WERI-Rb-1 (cell line): ENCODE measurements around the gene GP1BA.

ENCODE experiments used
- DNase-seq: peaks from one replicate; pipeline ENCODE4 v3.0.0-alpha.2; 2020
- H3K27ac ChIP-seq: fragments of 250-450 bp; sonication (Bioruptor Pico); 2 replicates; pipeline ENCODE4 v1.5.1; 2020; ENCODE audit warnings: mild to moderate bottlenecking, moderate library complexity
- H3K27me3 ChIP-seq: fragments of 250-450 bp; sonication (Bioruptor Pico); 2 replicates; pipeline ENCODE4 v1.5.1; 2021; ENCODE audit warnings: mild to moderate bottlenecking, low read depth, moderate library complexity; ENCODE audit not compliant: insufficient read depth, severe bottlenecking
- H3K36me3 ChIP-seq: fragments of 250-450 bp; sonication (Bioruptor Pico); 2 replicates; pipeline ENCODE4 v1.5.1; 2020; ENCODE audit warnings: mild to moderate bottlenecking, moderate library complexity
- H3K4me3 ChIP-seq: 2 replicates; pipeline ENCODE4 v1.5.1; 2011; ENCODE audit warnings: low read depth, mild to moderate bottlenecking, control low read depth, low read length
- H3K9me3 ChIP-seq: fragments of 250-450 bp; sonication (Bioruptor Pico); 2 replicates; pipeline ENCODE4 v1.5.1; 2021; ENCODE audit warnings: mild to moderate bottlenecking, moderate library complexity; ENCODE audit not compliant: severe bottlenecking
- CTCF ChIP-seq: IDR thresholded peaks from 2 replicates; pipeline ENCODE4 v1.5.1; 2011; ENCODE audit warnings: low read depth, mild to moderate bottlenecking, control low read depth, inconsistent platforms, low read length

The GP1BA gene

GRCh38 chr17:4938688-4939545 is 6.8 kb downstream of the GP1BA start:
- TF ChIP-seq CTCF = no peak

GRCh38 chr17:4939546-4939795 is 7.4 kb downstream of the GP1BA start:
- Histone ChIP-seq H3K9me3 (no peaks in the 10 kb centered on the region), H3K4me3 (peak overlapping the region; percentile 95), H3K27ac (peak overlapping the region; percentile 97), H3K36me3 (peaks cover 47% of the 10 kb centered on the region), H3K27me3 (no peaks in the 10 kb centered on the region)
- no peak for TF ChIP-seq CTCF
- DNase-seq = no peak

More at GRCh38 chr17:4938688-4939545, 6.8 kb downstream of the GP1BA start:
- Histone ChIP-seq H3K4me3 (peak overlapping the region; percentile 95), H3K9me3 (no peaks in the 10 kb centered on the region), H3K27me3 (no peaks in the 10 kb centered on the region), H3K27ac (peak overlapping the region; percentile 97), H3K36me3 (peaks cover 42% of the 10 kb centered on the region)
- no peak for DNase-seq

GRCh38 chr17:4939796-4940554 is 7.9 kb downstream of the GP1BA start, which contains the start of the genes RNF167 and SLC25A11:
Gene RNF167 (plus strand): TSS chr17:4940268. CDS start chr17:4940910, 642 bp downstream.
Gene SLC25A11 (minus strand): TSS chr17:4940046. CDS start chr17:4939910, 136 bp downstream.
- Histone ChIP-seq H3K36me3 (peaks cover 52% of the 10 kb centered on the region), H3K4me3 (peak within 1 kb of the TSS; percentile 95), H3K9me3 (no peaks in the 10 kb centered on the region), H3K27me3 (no peaks in the 10 kb centered on the region), H3K27ac (peak within 1 kb of the TSS; percentile 97)
- no peak for TF ChIP-seq CTCF
- peak; percentile 92 for DNase-seq

- Histone ChIP-seq H3K27me3 (no peaks in the 10 kb centered on the region), H3K4me3 (peak overlapping the region; percentile 95), H3K9me3 (no peaks in the 10 kb centered on the region), H3K27ac (peak overlapping the region; percentile 97), H3K36me3 (peaks cover 60% of the 10 kb centered on the region)
- peak; percentile 83 for DNase-seq
- TF ChIP-seq CTCF = no peak
Measured at GRCh38 chr17:4940555-4941318, 8.7 kb downstream of the GP1BA start.

GRCh38 chr17:4941319-4941610 is 9.2 kb downstream of the GP1BA start:
- peak overlapping the region; percentile 95 for H3K4me3 ChIP-seq
- no peaks in the 10 kb centered on the region for H3K9me3 ChIP-seq
- no peak for DNase-seq
- H3K36me3 ChIP-seq = peaks cover 65% of the 10 kb centered on the region
- TF ChIP-seq CTCF = no peak
- H3K27ac ChIP-seq = peak overlapping the region; percentile 97
- H3K27me3 ChIP-seq = no peaks in the 10 kb centered on the region
